GM19463 (cell line): ENCODE data around the gene PECR.
"Not testable (repeated sequence)": the region's sequence is repeated elsewhere in the genome, so short reads cannot be mapped to it uniquely, and the experiment has no call there.

Source experiments
- ATAC-seq: cut with Tn5 transposase; IDR thresholded peaks from one replicate; pipeline ENCODE4 v1.9.1; 2021; ENCODE audit warnings: mild to moderate bottlenecking, moderate library complexity; ENCODE audit not compliant: unreplicated experiment

Gene PECR

DNA sequence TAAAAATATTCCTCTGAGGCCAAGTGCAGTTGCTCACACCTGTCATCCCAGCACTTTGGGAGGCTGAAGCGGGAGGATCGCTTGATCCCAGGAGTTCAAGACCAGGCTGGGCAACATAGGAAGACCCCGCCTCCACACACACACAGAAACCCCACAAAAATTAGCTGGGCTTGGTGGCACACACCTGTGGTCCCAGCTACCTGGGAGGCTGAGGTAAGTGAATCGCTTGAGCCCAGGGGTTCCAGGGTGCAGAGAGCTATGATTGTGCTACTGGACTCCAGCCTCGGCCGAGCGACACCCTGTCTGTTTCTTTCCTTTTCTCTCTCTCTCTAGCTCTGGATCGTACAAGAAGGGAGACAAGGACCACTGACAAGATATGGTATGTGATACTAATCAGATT is 25.7 kb upstream of the PECR start:
- ATAC-seq, result no peak

DNA sequence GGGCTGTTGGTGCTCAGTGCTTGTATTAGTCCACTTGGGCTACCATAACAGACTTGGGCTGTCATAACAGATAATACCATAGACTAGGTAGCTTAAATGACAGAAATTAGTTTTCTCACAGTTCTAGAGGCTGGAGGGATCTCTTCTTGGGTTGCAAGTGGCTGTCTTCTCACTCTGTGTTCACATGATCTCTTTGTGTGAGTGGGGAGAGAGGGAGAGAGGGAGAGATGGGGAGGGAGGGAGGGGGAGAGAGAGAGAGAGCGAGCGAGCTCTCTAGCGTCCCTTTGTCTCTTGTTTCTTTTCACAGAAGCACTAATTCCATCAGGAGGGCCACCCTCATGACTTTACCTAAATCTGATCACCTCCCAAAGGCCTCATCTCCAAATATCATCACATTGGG is 23.1 kb upstream of the PECR start:
- ATAC-seq, result no peak

DNA sequence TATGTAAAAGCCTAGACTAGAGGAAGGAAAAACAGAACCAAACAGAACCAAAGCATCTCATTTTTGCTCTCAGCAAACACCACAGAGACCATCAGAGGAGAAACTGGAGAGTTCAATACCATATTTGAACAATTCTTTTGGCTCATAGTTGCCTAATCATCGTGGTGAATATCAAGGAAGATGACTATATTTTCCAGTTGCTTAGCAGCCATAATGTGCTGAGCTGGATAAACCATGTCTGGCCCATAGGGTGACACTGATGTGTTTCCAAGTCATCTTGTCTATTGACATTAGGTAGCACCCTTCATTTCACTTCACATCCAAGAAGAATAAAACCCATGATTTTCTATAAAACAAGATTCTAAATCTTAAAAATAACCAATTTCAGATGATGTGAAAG is 21.6 kb upstream of the PECR start:
- ATAC-seq, result no peak

DNA sequence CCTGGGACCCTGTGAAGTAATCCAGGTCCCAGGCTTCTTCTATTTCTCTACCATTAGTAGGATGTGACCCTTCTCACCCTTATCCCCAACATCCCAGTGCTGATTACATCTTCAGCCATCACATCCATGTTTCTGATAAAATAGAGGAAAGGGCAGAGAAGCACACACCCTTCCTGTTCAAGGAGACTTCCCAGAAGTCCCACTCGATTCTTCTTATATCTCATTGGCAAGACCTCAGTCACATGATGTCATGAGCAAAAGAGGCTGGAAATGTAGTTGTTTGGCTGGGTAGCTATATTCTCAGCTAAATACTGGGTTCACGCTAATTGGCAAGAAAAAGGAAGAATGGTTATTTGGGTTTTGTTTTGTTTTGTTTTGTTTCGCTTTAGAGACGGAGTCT is 19.5 kb upstream of the PECR start:
- no peak for ATAC-seq

DNA sequence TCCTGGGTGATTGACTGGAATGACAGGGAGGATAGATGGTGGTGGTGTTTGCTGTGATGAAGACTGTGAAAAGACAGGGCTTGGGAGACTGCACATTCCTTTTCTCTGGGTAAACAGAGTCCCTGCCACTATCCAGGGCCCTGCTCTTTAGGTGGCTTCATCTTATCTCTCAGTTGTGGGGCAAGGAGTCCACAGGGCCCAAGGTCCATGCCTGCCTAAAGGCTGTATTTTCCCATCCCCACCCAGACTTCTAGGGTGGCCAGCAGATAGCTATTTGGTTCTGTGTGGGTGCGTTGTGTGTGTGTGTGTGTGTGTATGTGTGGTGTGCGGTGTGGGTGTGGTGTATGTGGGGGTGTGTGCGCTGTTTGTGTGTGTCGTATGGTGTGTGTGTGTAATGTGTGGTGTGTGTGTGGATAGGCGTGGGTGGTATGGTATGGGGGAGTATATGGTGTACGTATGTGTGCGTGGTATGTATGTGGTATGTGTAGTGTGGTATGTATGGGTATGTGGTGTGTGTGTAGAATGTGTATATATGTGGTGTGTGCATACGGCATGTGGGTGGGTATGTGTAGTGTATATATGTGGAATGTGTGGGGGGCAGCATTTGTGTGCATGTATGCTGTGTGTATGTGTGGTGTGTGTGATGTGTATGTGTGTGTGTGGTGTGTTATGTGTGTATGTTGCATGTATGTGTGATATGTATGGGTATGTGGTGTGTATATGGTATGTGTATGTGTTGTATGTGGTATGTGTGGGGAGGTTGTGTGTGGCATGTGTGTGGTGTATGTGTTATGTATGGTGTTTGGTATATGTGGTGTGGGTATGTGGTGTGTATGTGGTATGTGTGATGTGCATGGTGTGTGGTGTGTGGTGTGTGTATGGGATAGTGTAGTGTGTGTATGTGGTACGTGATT is 17.1 kb upstream of the PECR start:
- ATAC-seq, result no peak

DNA sequence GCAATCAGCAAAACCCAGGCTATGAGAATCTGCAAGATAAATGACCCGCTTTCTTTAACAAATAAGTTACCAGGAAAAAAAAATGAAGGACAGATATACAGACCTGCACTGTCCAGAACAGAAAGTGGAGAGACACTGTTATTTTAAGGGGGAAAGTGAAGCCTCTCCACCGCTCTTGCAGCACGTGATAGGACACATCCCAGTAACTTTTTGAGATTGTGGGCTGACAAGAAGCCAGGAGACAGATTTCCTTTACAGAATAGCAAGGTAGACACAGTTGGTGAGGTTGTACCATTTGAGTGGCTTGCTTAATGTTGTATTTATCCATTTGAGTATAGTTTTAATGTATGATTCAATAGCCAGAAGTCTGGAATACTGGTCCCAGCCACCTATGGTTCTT is 13.1 kb upstream of the PECR start:
- ATAC-seq, result no peak

DNA sequence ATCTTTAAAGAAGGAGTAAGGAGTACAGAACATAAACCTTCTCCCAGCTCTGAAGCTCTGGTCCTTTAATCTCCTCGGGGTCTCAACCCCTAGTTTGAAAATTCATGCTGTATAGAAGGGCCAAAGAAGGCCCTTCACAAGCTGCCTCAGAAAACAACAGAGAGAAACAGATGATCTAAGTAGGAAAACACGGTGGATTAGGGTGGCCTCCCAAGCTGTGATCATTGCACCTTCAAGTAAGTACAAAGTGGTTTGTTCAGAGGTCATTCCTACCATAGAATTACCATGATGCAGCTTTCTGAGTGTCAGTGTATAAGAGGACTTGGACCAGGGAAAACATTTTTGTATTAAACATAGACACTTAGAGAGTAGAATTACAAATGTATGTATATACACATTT is 11.0 kb upstream of the PECR start:
- no peak for ATAC-seq

DNA sequence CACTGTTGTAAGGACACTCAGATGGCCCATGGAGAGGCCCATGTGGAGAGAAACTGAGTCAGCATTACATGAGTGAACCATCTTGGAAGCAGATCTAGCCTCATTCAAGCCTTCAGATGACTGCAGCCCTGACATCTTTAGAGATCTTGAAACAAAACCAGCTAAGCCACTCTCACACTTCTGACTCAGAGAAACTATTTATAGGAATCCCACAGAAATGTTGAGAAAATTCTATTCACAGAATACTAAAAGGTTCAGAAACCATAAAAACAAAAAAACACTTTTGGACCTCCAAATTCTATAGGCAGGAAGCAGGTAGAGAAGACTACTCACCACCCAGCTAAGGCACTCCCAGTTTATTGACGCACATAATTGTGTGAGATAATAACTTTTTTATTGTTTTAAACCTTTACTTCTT is 8.8 kb upstream of the PECR start:
- ATAC-seq, result no peak

DNA sequence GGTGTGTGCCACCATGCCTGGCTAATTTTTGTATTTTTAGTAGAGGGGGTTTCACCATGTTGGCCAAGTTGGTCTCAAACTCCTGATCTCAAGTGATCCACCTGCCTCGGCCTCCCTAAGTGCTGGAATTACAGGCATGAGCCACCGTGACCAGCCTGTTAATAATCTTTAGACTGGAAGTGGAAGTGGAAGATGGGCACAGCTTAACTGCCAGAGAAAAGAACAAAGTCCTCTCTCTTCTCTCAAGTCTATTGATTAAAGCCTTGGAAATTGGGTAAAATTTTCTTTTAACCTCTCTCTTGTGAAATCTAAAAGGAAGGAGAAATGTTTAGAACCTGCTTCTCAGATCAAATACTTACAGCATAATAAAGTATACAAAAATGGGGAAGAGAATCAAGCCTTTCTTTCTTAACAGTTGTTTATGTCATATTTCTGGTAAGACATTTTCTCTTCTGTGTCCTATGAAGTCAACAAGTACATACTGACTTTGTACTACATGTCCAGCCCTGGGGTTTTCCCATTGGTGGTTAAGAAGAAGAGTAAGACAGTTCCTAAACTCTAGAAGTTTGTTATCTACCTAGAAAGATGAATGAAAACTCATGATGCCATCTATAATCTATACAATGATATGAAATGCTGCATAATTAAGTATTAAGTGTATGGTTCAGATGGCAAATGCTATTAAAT is 4.7 kb upstream of the PECR start:
- no peak for ATAC-seq

DNA sequence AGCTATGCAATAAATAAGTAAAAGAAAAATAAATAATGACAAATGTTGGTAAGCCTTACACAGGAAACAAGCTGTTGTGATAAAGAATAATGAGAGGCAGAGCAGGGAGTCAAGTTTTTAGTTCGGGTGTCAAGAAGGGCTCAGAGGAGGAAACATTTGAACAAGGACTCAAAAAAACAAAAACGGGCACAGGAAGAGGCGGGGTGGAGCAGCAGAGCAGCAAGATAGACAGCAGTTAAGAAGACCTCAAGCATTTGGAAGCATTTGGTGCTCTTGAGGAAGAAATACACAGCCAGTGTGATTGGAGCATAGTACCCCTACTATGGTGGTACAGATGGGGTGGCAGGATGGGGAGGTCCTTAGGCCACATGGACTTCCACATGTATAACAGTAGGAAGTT is 2.9 kb upstream of the PECR start:
- no peak for ATAC-seq

DNA sequence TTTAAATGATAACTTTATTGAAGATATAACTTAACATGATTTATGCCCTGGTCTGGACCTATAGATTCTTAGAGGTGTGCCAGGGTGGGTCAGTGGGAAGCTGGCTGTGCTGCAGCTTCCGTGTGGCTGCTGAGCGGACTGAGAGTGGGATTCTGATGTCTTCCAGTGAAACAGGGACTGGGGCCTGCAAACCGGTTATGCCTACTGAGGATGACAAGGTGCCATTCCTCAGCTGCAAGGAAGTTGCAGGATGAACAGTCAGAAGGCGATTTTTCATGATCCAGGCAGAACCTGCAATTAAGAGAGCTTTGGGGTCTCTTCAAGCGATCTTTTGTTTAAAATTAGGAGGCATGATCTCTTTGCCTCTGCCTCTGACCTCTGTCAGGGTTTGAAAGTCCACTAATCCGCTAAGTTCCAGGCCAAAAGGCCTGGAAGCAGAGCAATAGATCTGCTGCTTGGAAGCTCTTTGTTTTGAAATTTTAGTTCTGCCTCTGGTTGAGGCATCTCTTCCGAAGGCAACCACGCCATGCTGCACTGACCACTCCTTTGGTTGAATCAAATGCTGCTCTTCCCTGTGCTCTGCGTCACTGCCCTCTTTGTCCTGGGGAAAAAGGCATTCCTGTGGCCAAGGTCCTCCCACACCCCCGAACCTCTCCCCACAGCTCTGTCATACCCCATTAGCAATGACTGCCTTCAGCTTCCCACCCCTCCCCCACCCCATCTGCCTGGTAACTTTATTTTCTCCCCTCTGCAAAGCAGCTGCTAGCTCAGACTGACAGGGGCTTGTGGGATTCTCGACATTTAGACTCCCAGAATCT is 2.1 kb upstream of the PECR start:
- ATAC-seq, result no peak

DNA sequence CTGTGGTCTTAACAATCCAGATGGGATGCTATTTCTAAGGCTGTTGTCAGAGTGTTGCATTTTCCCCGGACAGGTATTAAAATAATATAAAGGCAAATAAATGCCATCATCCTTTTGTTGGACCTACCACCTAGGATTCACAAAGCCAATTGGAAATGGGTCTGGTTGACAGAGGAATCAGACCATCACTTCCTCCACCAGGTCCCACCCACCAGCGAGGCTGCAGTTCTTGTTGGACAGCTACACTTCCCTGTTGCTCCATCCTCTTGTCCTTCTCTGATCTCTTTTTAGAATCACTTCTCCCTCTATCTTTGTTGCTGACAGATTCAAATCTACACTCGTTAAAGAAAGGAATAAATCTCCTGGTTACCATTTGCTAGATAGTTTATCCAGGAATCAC is 1.2 kb upstream of the PECR start:
- no peak for ATAC-seq

DNA sequence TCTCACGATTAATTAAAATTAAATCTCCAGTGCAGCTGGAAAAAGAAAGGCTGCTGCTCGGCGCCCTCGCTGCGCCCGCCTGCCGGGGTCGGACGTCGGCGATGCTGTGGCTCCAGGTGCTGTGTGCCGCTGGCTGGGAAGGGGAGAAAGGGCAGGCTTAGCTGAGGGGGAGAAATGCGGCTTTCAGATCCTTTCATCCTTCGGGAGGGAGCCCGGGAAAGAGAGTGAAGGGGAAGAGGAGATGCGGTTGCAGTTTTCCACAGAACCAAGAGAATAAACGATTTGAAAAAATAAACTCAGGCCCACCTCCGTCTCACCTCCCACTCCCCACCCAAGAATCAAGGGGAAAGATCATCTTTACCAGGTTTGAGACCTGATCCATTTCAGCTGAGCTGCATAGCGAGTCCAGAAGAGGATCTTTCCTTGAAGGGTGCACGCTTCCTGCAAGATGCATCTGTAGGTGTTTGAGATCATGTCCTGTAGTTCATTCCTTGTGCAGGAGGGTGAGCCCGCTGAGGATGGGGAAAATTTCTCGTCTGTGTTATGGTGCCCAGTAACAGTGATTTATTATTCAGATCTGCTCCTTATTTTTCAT is 605 bp upstream of the PECR start:
- no peak for ATAC-seq

DNA sequence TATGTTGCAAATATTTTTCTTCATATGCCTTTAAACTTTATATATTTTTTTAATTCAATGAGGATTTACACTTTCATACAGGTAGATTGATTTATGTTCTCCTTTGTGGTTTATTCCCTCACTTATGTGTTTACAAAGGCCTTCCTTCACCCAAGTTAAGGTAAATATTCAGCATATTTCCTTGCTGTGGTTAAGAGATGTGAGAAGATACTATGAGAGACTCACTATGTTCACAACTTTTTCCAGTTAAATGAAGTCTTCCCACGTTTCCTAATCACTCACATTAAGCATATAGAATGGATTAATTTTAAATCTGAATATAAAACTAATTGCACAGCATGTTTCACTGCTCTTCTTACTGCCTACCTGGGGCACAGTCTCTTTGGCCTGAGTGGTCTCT is 597 bp downstream of the PECR start:
- ATAC-seq, result no peak

DNA sequence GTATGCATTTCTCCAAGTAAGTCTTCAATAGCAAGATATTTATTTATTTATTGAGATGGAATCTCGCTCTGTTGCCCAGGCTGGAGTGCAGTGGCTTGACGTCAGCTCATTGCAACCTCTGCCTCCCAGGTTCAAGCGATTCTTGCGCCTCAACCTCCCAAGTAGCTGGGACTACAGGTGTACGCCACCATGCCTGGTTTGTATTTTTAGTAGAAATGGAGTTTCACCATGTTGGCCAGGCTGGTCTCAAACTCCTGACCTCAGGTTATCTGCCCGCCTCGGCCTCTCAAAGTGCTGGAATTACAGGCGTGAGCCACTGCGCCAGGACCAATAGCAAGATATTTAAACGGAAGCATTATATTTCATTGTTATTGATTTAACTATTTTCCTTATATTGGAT is 1.6 kb downstream of the PECR start:
- ATAC-seq, result not testable (repeated sequence)

DNA sequence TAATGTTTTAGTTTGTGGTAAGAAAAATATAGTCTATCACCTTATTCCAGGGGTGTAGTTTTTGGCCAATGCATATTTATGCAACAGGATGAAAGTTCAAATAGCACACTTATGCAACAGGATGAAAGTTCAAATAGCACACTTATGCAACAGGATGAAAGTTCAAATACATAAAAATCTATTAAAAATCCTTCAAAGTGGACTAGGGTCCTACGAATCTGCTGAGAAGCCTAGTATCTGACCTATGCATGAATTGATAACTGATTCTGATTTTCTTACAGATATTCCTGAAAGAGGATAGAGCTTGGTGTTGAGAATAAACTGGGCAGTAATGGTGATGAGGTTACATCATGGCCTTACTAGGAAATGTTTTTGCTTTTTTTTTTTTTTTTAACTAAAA is 2.8 kb downstream of the PECR start:
- no peak for ATAC-seq

DNA sequence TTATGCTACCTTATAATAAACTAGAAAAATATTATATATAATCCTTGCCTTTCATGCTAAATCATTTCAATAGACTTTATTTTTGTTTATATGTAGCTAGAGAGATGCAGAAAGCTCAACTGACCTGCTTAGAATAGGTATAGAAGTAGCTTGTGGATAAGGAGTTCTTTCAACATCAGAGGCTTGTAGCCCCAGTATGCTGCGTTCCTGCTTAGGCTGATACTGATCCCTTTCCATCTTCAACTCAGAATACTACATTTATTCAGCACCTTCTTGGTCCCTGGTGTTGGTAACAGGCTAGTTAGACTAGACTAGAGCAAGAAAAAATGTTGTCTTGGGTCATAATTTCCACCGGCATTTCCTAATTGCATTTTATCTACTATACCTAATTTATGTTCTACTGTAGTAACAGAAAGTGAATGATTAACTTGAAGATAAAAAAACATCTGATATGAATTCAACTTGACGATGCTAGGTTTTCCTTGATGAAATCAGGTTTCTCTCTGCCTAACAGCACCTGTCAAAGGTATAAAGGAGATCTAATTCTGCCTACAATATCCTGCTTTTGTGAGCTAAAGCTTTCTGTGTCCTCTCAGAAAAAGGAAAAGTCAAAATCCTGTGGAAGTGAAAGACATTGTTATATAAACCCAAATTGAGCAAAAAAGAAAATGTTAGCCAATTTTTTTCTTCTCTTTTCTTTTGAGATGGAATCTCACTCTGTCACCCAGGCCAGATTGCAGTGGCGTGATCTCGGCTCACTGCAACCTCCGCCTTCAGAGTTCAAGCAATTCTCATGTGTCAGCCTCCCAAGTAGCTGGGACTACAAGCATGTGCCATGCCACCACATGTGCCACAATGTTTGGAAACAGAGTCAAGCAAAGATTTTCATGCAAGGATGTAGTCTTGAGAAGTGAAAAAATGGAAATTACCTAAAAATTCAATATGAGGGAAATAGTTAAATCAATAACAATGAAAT is 5.8 kb downstream of the PECR start:
- ATAC-seq, result no peak

DNA sequence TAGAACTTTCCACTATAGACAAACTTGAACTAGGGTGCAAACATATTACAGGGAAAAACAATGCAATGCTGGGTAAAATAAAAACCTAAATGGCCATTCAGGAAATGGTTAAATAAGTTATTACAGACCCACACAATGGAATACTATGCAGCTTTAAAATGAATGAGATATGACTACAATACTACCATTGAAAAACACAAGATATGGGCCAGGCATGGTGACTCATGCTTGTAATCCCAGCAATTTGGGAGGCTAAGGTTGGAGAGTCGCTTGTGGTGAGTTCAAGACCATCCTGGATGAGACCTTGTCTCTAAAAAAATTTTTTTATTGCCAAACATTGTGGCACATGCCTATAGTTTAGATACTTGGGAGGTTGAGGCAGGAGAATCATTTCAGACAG is 6.8 kb downstream of the PECR start:
- no peak for ATAC-seq

DNA sequence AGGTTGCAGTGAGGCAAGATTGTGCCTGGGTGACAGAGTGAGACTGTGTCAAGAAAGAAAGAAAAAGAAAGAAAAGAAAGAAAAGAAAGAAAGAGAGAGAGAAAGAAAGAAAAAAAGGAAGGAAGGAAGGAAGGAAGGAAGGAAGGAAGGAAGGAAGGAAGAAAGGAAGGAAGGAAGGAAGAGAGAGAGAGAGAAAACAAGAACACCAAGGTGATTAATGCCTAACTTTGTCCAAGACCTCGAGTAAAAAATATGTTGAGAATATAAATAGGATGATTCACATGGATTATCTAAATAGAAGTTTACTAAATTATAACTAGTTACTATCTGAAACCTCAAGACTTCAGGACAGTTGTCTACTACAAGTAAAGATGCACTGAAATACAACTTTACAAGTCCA is 7.2 kb downstream of the PECR start:
- ATAC-seq, result no peak

DNA sequence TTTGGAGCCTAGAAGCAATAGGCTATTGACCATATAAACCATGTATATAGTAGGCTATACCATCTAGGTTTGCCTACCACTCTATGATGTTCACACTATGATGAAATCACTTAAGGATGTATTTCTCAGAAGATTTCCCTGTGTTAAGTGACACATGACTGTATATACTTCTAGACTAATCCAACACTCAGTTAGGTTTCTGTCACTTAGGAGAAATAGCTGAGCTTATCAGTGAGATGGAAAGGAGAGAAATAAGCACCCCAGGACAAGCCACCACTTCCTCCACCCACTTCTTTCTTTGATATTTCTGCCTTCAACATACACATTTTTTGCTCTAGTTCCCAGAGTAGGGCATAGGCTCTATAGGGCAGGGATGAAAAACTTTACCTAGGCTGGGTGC is 7.8 kb downstream of the PECR start:
- no peak for ATAC-seq
